A549 (cell line): Measurements from ENCODE around the gene SRGAP3. TPM values are rescaled to one million over a fixed set of nuclear protein-coding genes. Genes with fewer than 3 reads are reported as not detected.

ENCODE experiments used
- ATAC-seq, 2 experiments: fragments of 200-7000 bp in 1 of 2; fragments of >200 bp in 1 of 2; cut with Nextera tagmentation in 1 of 2; cut with Tn5 transposase in 1 of 2; 3 replicates each; pipeline versions ENCODE4 v1.8.0 to v1.9.1; 2018 to 2020; ENCODE audit warnings: mild to moderate bottlenecking in 1 of 2, moderate library complexity in 1 of 2
- CTCF ChIA-PET: fragments of 300-600 bp; sonication (Branson Sonifier 250); formaldehyde crosslinking; extraction: SDS; loops from one replicate; lab custom pipeline; 2021; ENCODE audit warnings: antibody characterized with exemption, inconsistent platforms; lab: Yijun Ruan, JAX
- POLR2A ChIA-PET: fragments of 350-600 bp; formaldehyde crosslinking; extraction: SDS; loops from one replicate; lab custom pipeline; 2021; ENCODE audit warnings: antibody characterized with exemption, inconsistent platforms; lab: Yijun Ruan, JAX
- DNase-seq, 2 experiments: peaks; one replicate each; pipeline versions ENCODE4 v3.0.0 to v3.0.0-alpha.2; 2011 to 2016; ENCODE audit warnings: low read depth in 1 of 2, low spot score in 1 of 2
- FAIRE-seq: peaks from 2 replicates; lab custom pipeline; 2011; peaks lifted over from hg19 to GRCh38; lab: Jason Lieb, UNC
- H3K27ac ChIP-seq, 2 experiments: fragments of >200 bp; sonication (Bioruptor Twin); formaldehyde crosslinking; 3 replicates each; pipeline ENCODE4 v1.5.1; 2016 to 2017
- H3K4me1 ChIP-seq: fragments of >200 bp; sonication (Bioruptor Twin); formaldehyde crosslinking; 3 replicates; pipeline ENCODE4 v1.6.1; 2016
- H3K4me2 ChIP-seq: fragments of >200 bp; sonication (Bioruptor Twin); formaldehyde crosslinking; 3 replicates; pipeline ENCODE4 v1.6.1; 2016
- H3K4me3 ChIP-seq: fragments of >200 bp; sonication (Bioruptor Twin); formaldehyde crosslinking; 3 replicates; pipeline ENCODE4 v1.5.1; 2016
- H3K9me3 ChIP-seq: fragments of >200 bp; sonication (Bioruptor Twin); formaldehyde crosslinking; 3 replicates; pipeline ENCODE4 v1.6.1; 2016
- CHD2 ChIP-seq: fragments of 150-350 bp; IDR thresholded peaks from 2 replicates; pipeline ENCODE4 v1.6.1; 2014; ENCODE audit warnings: low read length; ENCODE audit not compliant: partially characterized antibody
- CHD4 ChIP-seq: fragments of 200-600 bp; sonication (generic); IDR thresholded peaks from 2 replicates; pipeline ENCODE4 v1.6.1; 2016; ENCODE audit warnings: antibody characterized with exemption, mild to moderate bottlenecking, borderline replicate concordance
- EHF ChIP-seq: fragments of 250-450 bp; sonication (Bioruptor Pico); IDR thresholded peaks from 2 replicates; pipeline ENCODE4 v1.5.0; 2020; ENCODE audit warnings: mild to moderate bottlenecking
- ESRRA ChIP-seq: fragments of 150-350 bp; IDR thresholded peaks from 2 replicates; pipeline ENCODE4 v1.6.1; 2014; ENCODE audit warnings: mild to moderate bottlenecking, low read length, borderline replicate concordance
- FOSB ChIP-seq: fragments of 250-450 bp; sonication (Bioruptor Pico); IDR thresholded peaks from 2 replicates; pipeline ENCODE4 v1.5.0; 2020; ENCODE audit warnings: mild to moderate bottlenecking, moderate library complexity
- FOXS1 ChIP-seq: fragments of 250-450 bp; sonication (Bioruptor Pico); IDR thresholded peaks from 2 replicates; pipeline ENCODE4 v1.5.0; 2020; ENCODE audit warnings: mild to moderate bottlenecking, moderate library complexity
- GATA3 ChIP-seq: IDR thresholded peaks from 2 replicates; pipeline ENCODE4 v1.6.1; 2012; ENCODE audit warnings: borderline replicate concordance
- HDAC2 ChIP-seq: fragments of 200-600 bp; sonication (generic); IDR thresholded peaks from 2 replicates; pipeline ENCODE4 v1.6.1; 2016
- HOXB13 ChIP-seq: fragments of 250-450 bp; sonication (Bioruptor Pico); IDR thresholded peaks from 2 replicates; pipeline ENCODE4 v1.5.0; 2020; ENCODE audit warnings: low read depth, mild to moderate bottlenecking, moderate library complexity
- JUN ChIP-seq, 2 experiments: fragments of >200 bp; sonication (Bioruptor Twin); formaldehyde crosslinking; IDR thresholded peaks; 2 replicates in 1 of 2; 3 replicates in 1 of 2; pipeline ENCODE4 v1.6.1; 2016 to 2017
- JUNB ChIP-seq: fragments of >200 bp; sonication (Bioruptor Twin); formaldehyde crosslinking; IDR thresholded peaks from 2 replicates; pipeline ENCODE4 v1.6.1; 2016
- KDM5A ChIP-seq: fragments of 200-600 bp; sonication (generic); IDR thresholded peaks from 2 replicates; pipeline ENCODE4 v1.6.1; 2016; ENCODE audit warnings: antibody characterized with exemption, mild to moderate bottlenecking
- MAZ ChIP-seq: fragments of 150-350 bp; IDR thresholded peaks from 2 replicates; pipeline ENCODE4 v1.6.1; 2014; ENCODE audit warnings: antibody characterized with exemption, low read depth, low read length, borderline replicate concordance
- POLR2A ChIP-seq: IDR thresholded peaks from 2 replicates; pipeline ENCODE4 v1.6.1; 2012; ENCODE audit warnings: mild to moderate bottlenecking, low read length
- RARB ChIP-seq: fragments of 250-450 bp; sonication (Bioruptor Pico); IDR thresholded peaks from 2 replicates; pipeline ENCODE4 v1.8.0; 2021; ENCODE audit warnings: mild to moderate bottlenecking, moderate library complexity
- RCOR1 ChIP-seq: fragments of 150-350 bp; IDR thresholded peaks from 2 replicates; pipeline ENCODE4 v1.6.1; 2014; ENCODE audit warnings: antibody characterized with exemption, low read length, low read depth
- RNF2 ChIP-seq: fragments of 200-600 bp; sonication (generic); IDR thresholded peaks from 2 replicates; pipeline ENCODE4 v1.6.1; 2016; ENCODE audit warnings: low read depth, mild to moderate bottlenecking, antibody characterized with exemption, moderate library complexity, borderline replicate concordance
- SREBF2 ChIP-seq: fragments of 450-650 bp; IDR thresholded peaks from 2 replicates; pipeline ENCODE4 v1.6.1; 2014; ENCODE audit warnings: mild to moderate bottlenecking, moderate library complexity
- ZC3H11A ChIP-seq: fragments of 450-650 bp; IDR thresholded peaks from 2 replicates; pipeline ENCODE4 v1.6.1; 2014; ENCODE audit warnings: antibody characterized with exemption, mild to moderate bottlenecking
- ZNF302 ChIP-seq: fragments of 250-450 bp; sonication (Bioruptor Pico); IDR thresholded peaks from 2 replicates; pipeline ENCODE4 v1.9.0; 2021; ENCODE audit warnings: inconsistent platforms, mild to moderate bottlenecking, moderate library complexity
- ZSCAN20 ChIP-seq: fragments of 250-450 bp; sonication (Bioruptor Pico); IDR thresholded peaks from 2 replicates; pipeline ENCODE4 v1.8.0; 2022; ENCODE audit warnings: mild to moderate bottlenecking, moderate library complexity
- WGBS: methylation state at CpG from one replicate; pipeline ENCODE4 v1.1.6; 2017; ENCODE audit errors: missing lambda C conversion rate; 5-methylcytosine and 5-hydroxymethylcytosine counted together
- polyA plus RNA-seq, 4 experiments: library from polyadenylated mRNA; depleted of rRNA in 3 of 4; stranded (reverse); fragments of >200 nt; fragmentation: RNase III in 1 of 4; extraction: RNeasy Plus Mini Kit Qiagen cat#74134 plus additional on column Dnase treatment in 1 of 4; gene quantifications; 2 replicates in 3 of 4; 3 replicates in 1 of 4; pipeline ENCODE4 v1.2.3, GENCODE V29; 2011 to 2017
- TF ChIP-seq, protein P1 (sequence below): IDR thresholded peaks from 2 replicates; pipeline ENCODE4 v1.6.1; 2012; ENCODE audit warnings: low read depth, borderline replicate concordance
- TF ChIP-seq, protein P2 (sequence below): IDR thresholded peaks from 2 replicates; pipeline ENCODE4 v1.6.1; 2012
- TF ChIP-seq, protein P3 (sequence below): fragments of >200 bp; sonication (Bioruptor Twin); formaldehyde crosslinking; IDR thresholded peaks from 3 replicates; pipeline ENCODE4 v1.5.1; 2016
- TF ChIP-seq, protein P4 (sequence below): fragments of >200 bp; sonication (Bioruptor Twin); formaldehyde crosslinking; IDR thresholded peaks from 2 replicates; pipeline ENCODE4 v1.6.1; 2016
- TF ChIP-seq, protein P5 (sequence below): fragments of 450-650 bp; IDR thresholded peaks from 2 replicates; pipeline ENCODE4 v1.6.1; 2014; ENCODE audit warnings: antibody characterized with exemption

The SRGAP3 gene
- polyA plus RNA-seq, 2 of the 4 experiments (the other 2 are of a cell fraction) = 1.6 to 2.5 TPM

DNA sequence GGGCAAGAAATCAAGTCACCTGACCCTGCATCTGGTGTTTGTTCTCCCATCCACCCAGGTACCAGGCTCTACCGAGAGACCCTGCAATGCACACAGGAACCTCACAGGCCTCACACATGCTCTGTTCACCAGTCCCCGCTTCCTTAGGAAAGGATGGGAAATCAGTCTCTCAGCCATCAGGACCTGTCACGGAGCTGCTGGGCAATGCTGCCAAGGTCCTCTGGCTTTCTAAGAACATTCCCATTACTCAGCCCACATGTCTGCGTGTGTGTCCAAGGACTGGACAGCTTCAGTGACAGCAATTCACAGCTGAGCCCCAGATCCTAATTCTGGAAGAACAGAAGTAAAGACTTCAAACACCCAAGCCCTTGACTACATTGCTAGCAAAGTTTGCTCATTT, 6.5 kb upstream of the SRGAP3 start:
- Histone ChIP-seq H3K4me1 (no peaks in the 10 kb centered on the region), H3K27ac (no peak overlapping the region), H3K9me3 (peaks cover 10% of the 10 kb centered on the region; the same call in 2 of the 3 replicates), H3K4me2 (no peak overlapping the region), H3K4me3 (no peak overlapping the region)
- ChIA-PET POLR2A (no interaction called here), CTCF (interaction anchor here (1.0 to 1.4 kb wide), 5 partner anchors 21 to 52 kb away, joined by 3 to 5 read pairs (median 3); no protein-coding TSS in a partner anchor)
- DNase-seq (no peak), ATAC-seq (peak in 1 of 2 experiments; percentile 40; a peak in 1 of 6 replicates), FAIRE-seq (no peak)
- WGBS = 59% methylated on average over 4 of the region's 4 CpGs
- no peak for TF ChIP-seq EHF (CRISPR knock-in tag)
- TF ChIP-seq ESRRA = no peak
- no peak for TF ChIP-seq HOXB13 (CRISPR knock-in tag)
- no peak for TF ChIP-seq POLR2A
- TF ChIP-seq ZC3H11A = no peak
- TF ChIP-seq, protein P1, sequence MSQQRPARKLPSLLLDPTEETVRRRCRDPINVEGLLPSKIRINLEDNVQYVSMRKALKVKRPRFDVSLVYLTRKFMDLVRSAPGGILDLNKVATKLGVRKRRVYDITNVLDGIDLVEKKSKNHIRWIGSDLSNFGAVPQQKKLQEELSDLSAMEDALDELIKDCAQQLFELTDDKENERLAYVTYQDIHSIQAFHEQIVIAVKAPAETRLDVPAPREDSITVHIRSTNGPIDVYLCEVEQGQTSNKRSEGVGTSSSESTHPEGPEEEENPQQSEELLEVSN = no peak
- no peak for TF ChIP-seq CHD2
- no peak for TF ChIP-seq KDM5A
- TF ChIP-seq RCOR1 = no peak
- no peak for TF ChIP-seq MAZ
- no peak for TF ChIP-seq GATA3

DNA sequence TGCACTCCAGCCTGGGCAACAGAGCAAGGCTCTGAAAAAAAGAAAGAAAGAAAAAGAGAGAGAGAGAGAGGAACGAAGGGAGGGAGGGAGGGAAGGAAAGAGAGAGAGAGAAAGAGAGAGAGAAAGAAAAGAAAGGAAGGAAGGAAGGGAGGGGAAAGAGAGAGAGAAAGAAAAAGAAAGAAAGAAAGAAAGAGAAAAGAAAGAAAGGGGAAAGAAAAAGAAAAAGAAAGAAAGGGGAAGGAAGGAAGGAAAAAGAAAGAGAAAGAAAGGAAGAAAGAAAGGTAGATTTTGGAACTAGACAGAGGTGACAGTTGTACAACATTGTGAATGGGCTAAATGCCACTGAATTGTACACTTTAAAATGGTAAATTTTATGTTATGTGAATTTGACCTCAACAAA, 5.3 kb upstream of the SRGAP3 start:
- Histone ChIP-seq H3K4me3 (no peak overlapping the region), H3K4me2 (no peak overlapping the region), H3K9me3 (peaks cover 10% of the 10 kb centered on the region; the same call in 2 of the 3 replicates), H3K27ac (no peak overlapping the region), H3K4me1 (peaks cover 4% of the 10 kb centered on the region; the same call in 1 of the 3 replicates)
- DNase-seq (no peak), FAIRE-seq (no peak), ATAC-seq (no peak)
- WGBS = 0% methylated on average over 1 of the region's 1 CpG
- TF ChIP-seq, protein P2, sequence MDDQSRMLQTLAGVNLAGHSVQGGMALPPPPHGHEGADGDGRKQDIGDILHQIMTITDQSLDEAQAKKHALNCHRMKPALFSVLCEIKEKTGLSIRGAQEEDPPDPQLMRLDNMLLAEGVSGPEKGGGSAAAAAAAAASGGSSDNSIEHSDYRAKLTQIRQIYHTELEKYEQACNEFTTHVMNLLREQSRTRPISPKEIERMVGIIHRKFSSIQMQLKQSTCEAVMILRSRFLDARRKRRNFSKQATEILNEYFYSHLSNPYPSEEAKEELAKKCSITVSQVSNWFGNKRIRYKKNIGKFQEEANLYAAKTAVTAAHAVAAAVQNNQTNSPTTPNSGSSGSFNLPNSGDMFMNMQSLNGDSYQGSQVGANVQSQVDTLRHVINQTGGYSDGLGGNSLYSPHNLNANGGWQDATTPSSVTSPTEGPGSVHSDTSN = no peak
- TF ChIP-seq RARB (no peak), FOXS1 (CRISPR knock-in tag) (no peak), ZNF302 (no peak), HDAC2 (no peak), ZC3H11A (no peak), CHD4 (no peak), FOSB (no peak)
- TF ChIP-seq, protein P3, sequence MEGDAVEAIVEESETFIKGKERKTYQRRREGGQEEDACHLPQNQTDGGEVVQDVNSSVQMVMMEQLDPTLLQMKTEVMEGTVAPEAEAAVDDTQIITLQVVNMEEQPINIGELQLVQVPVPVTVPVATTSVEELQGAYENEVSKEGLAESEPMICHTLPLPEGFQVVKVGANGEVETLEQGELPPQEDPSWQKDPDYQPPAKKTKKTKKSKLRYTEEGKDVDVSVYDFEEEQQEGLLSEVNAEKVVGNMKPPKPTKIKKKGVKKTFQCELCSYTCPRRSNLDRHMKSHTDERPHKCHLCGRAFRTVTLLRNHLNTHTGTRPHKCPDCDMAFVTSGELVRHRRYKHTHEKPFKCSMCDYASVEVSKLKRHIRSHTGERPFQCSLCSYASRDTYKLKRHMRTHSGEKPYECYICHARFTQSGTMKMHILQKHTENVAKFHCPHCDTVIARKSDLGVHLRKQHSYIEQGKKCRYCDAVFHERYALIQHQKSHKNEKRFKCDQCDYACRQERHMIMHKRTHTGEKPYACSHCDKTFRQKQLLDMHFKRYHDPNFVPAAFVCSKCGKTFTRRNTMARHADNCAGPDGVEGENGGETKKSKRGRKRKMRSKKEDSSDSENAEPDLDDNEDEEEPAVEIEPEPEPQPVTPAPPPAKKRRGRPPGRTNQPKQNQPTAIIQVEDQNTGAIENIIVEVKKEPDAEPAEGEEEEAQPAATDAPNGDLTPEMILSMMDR = no peak
- TF ChIP-seq, protein P1 = no peak
- TF ChIP-seq, protein P4, sequence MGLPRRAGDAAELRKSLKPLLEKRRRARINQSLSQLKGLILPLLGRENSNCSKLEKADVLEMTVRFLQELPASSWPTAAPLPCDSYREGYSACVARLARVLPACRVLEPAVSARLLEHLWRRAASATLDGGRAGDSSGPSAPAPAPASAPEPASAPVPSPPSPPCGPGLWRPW = no peak
- CTCF ChIA-PET = interaction anchor here (0.8 to 1.6 kb wide), 4 partner anchors 22 to 283 kb away, joined by 3 to 5 read pairs (median 3); no protein-coding TSS in a partner anchor
- POLR2A ChIA-PET = interaction anchor here (0.5 kb wide), 1 partner anchor 142 kb away, joined by 3 read pairs; no protein-coding TSS in a partner anchor

DNA sequence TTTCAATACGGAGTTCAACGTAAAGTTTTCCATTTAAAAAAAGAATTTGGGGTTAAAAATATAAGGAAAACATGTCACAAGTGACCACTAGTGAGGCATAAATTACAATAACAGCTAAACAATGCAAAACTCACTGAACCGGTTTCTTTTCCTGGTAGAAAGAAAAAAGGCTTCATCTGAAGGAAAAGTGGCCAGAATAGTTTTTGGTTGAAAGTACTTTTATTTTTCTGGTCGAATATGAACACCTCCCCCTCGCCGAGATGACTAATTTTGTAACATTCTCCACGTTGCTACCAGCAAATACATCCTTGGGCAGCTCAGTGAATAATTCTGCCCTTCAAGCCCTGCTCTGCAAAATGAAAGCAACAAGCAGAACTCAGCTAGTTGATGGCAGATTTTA, 3.9 kb upstream of the SRGAP3 start:
- peaks cover 10% of the 10 kb centered on the region; the same call in 2 of the 3 replicates for H3K9me3 ChIP-seq
- no peak for FAIRE-seq
- no peak overlapping the region for H3K4me3 ChIP-seq
- CTCF ChIA-PET = interaction anchor here (1.5 to 1.6 kb wide), 2 partner anchors 27 to 29 kb away, joined by 3 read pairs; no protein-coding TSS in a partner anchor
- no peak for DNase-seq
- peaks cover 5% of the 10 kb centered on the region; the same call in 1 of the 3 replicates for H3K4me1 ChIP-seq
- no peak overlapping the region for H3K4me2 ChIP-seq
- WGBS = 40% methylated on average over 7 of the region's 7 CpGs
- POLR2A ChIA-PET = no interaction called here
- no peak for ATAC-seq
- H3K27ac ChIP-seq = no peak overlapping the region
- TF ChIP-seq JUNB (no peak), ZSCAN20 (no peak), FOXS1 (CRISPR knock-in tag) (no peak), SREBF2 (no peak), JUN (IDR thresholded peaks at IDR 0.05) (no peak), CHD2 (no peak), RNF2 (no peak), RARB (no peak)
- TF ChIP-seq, protein P5, sequence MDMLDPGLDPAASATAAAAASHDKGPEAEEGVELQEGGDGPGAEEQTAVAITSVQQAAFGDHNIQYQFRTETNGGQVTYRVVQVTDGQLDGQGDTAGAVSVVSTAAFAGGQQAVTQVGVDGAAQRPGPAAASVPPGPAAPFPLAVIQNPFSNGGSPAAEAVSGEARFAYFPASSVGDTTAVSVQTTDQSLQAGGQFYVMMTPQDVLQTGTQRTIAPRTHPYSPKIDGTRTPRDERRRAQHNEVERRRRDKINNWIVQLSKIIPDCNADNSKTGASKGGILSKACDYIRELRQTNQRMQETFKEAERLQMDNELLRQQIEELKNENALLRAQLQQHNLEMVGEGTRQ = no peak
- TF ChIP-seq, protein P3 = no peak
